HG03442 (cell line): ENCODE data around the gene KLK13.

Source experiments
- ATAC-seq: cut with Tn5 transposase; IDR thresholded peaks from one replicate; pipeline ENCODE4 v1.9.1; 2021; ENCODE audit warnings: mild to moderate bottlenecking, moderate library complexity; ENCODE audit not compliant: unreplicated experiment

KLK13 gene

GRCh38 chr19:51023946-51024345 is 40.9 kb downstream of the KLK13 start:
- ATAC-seq: no peak

GRCh38 chr19:51022526-51022925 is 42.4 kb downstream of the KLK13 start:
- no peak for ATAC-seq

- no peak for ATAC-seq
Observed at GRCh38 chr19:51020988-51021651, 43.8 kb downstream of the KLK13 start.

- ATAC-seq: no peak
Observed at GRCh38 chr19:51019544-51019925, 45.4 kb downstream of the KLK13 start, which contains the start of gene KLK10. TSS of gene KLK10 (minus strand) at chr19:51019709. CDS start at chr19:51019130, 579 bp downstream.

- ATAC-seq: no peak
Observed at GRCh38 chr19:51018745-51019543, 45.9 kb downstream of the KLK13 start.

- ATAC-seq: no peak
Observed at GRCh38 chr19:51016798-51017683, 47.9 kb downstream of the KLK13 start.

GRCh38 chr19:51015691-51016267 is 49.1 kb downstream of the KLK13 start:
- ATAC-seq: no peak

- ATAC-seq: no peak
Observed at GRCh38 chr19:51014242-51014641, 50.6 kb downstream of the KLK13 start.

- no peak for ATAC-seq
Observed at GRCh38 chr19:51012661-51013190, 52.2 kb downstream of the KLK13 start.

GRCh38 chr19:51010066-51010795 is 54.7 kb downstream of the KLK13 start:
- ATAC-seq: no peak

- ATAC-seq: no peak
Observed at GRCh38 chr19:51009061-51009891, 55.6 kb downstream of the KLK13 start.

- no peak for ATAC-seq
Observed at GRCh38 chr19:51007488-51007887, 57.4 kb downstream of the KLK13 start.

GRCh38 chr19:51006406-51006805 is 58.5 kb downstream of the KLK13 start:
- no peak for ATAC-seq
